A204.1 (cell line): ENCODE results near the gene REEP6.
"Not testable (repeated sequence)": the region's sequence is repeated elsewhere in the genome, so short reads cannot be mapped to it uniquely, and the experiment has no call there.

ENCODE experiments used
- FAIRE-seq: peaks from 2 replicates; lab custom pipeline; 2012; peaks lifted over from hg19 to GRCh38; lab: Jason Lieb, UNC

Gene REEP6

GRCh38 chr19:1491849-1492170, 829 bp downstream of the REEP6 start:
- FAIRE-seq = no peak

DNA sequence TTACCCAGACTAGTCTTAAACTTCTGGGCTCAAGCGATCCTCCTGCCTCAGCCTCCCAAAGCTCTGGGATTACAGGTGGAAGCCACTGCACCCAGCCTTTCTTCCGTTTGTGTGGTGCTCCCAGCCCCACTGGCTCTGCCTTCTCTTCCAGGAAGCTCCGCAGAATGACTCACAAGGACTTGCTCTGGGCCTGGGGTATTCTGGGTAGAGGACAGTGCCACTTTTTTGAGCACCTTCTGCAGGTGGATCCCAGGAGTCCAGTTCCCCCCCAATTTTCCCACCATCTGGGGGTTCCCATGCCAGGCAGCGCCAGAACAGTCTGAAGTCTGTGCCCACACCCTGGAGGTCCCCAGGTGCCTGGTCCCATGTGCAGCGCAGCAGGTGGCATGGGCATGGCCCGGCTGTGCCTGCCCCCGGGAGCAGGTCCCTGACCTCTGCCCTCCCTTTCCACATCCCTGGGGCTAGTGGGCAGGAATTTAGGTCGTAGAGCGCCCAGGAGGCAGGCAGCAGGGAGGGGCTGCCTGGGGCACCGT, 1.6 kb downstream of the REEP6 start:
- FAIRE-seq = no peak

- FAIRE-seq = no peak
These were observed 3.3 kb downstream of the REEP6 start for GRCh38 chr19:1494115-1494815.

GRCh38 chr19:1495051-1495798, 4.2 kb downstream of the REEP6 start:
- FAIRE-seq = no peak

- no peak for FAIRE-seq
These were observed 5.1 kb downstream of the REEP6 start for GRCh38 chr19:1495799-1496713.

GRCh38 chr19:1496714-1497577, 6.0 kb downstream of the REEP6 start:
- no peak for FAIRE-seq

DNA sequence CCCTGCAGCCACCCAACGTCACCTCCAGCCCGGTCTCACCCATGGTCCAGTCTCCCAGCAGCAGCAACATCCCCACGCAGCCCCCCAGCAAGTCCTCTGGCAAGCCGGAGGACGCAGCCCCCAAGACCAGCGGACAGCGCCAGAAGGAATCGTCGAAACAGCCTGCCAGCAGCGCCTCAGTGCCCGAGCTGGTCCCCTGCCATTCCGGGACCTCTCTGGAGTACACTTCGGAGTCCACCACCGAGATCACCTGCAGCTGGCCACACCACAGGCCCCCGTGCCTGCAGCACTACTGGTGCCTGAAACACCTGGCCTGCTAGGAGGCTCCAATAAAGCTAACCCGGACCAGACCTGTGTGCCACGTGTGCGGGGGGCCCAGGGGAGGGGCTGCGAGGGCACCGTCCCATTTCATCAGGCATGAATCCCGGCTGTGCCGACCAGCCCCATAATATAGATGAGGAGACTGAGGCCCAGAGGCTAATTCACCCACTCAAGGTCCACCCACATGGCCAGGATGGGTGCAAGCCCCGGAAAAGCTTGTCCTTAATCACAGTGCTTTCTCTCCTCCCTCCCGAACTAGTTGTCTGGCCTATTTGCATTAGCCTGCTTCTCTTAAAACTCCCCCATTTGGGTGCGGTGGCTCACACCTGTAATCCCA, 6.7 kb downstream of the REEP6 start:
- FAIRE-seq = no peak

DNA sequence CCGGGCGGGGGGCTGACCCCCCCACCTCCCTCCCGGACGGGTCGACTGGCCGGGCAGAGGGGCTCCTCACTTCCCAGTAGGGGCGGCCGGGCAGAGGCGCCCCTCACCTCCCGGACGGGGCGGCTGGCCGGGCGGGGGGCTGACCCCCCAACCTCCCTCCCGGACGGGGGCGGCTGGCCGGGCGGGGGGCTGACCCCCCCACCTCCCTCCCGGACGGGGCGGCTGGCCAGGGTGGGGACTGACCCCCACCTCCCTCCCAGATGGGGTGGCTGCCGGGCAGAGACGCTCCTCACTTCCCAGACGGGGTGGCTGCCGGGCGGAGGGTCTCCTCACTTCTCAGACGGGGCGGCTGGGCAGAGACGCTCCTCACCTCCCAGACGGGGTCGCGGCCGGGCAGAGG, 8.2 kb downstream of the REEP6 start:
- not testable (repeated sequence) for FAIRE-seq

GRCh38 chr19:1501200-1501595, 10.2 kb downstream of the REEP6 start:
- no peak for FAIRE-seq

GRCh38 chr19:1502433-1503088, 11.6 kb downstream of the REEP6 start:
- no peak for FAIRE-seq

GRCh38 chr19:1503089-1503924, 12.3 kb downstream of the REEP6 start:
- no peak for FAIRE-seq

DNA sequence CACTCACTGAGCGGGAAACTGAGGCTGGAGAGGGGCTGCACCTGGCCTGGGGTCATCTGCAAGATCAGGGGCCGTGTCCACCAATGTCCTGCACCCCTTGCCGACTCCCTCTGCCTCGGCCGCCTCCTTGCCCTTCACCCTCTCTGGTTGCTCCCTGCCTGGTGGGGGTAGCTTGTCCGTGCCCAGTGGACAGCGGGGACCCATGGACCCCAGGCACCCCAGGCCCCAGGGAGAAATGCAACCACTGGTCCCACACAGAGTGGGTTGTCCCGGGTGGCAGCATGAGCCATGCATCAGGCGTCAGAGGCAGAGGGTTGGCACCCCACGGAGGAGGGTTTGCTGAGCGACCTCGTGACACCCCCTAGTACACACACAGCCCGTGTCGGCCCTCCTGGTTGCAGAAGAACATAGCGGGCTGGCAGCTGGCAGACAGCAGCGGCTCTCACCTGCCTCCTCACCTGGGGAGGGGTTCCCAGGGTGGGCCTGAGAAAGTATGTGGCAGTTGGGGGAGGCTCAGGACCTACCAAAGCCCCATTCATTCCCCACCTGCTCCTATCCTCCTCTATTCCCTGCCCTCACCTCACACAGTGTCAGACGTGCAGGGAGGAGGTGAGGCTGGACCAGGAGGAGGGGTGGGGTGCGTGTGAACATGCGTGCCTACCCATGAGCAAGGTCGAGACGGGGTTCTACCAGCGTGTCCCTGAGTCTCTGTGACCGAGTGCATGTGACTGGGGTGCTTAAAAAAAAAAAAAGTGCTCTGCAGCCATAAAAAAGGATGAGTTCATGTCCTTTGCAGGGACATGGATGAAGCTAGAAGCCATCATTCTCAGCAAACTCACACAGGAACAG, 13.2 kb downstream of the REEP6 start:
- FAIRE-seq = no peak

DNA sequence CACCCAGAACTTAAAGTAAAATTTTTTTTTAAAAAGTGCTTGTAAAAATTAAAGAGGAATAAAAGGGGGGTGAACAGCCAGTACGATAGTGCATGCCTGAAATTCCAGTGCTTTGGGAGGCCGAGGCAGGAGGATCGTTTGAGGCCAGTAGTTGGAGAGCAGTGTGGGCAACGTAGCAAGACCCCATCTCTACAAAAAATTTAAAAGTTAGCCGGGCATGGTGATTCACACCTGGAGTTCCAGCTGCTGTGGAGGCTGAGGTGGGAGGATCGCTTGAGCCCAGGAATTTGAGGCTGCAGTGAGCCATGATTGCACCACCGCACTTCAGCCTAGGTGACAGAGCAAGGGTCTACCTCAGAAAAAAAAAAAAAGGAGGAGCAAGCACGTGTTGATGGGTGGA, 14.0 kb downstream of the REEP6 start:
- FAIRE-seq = no peak

DNA sequence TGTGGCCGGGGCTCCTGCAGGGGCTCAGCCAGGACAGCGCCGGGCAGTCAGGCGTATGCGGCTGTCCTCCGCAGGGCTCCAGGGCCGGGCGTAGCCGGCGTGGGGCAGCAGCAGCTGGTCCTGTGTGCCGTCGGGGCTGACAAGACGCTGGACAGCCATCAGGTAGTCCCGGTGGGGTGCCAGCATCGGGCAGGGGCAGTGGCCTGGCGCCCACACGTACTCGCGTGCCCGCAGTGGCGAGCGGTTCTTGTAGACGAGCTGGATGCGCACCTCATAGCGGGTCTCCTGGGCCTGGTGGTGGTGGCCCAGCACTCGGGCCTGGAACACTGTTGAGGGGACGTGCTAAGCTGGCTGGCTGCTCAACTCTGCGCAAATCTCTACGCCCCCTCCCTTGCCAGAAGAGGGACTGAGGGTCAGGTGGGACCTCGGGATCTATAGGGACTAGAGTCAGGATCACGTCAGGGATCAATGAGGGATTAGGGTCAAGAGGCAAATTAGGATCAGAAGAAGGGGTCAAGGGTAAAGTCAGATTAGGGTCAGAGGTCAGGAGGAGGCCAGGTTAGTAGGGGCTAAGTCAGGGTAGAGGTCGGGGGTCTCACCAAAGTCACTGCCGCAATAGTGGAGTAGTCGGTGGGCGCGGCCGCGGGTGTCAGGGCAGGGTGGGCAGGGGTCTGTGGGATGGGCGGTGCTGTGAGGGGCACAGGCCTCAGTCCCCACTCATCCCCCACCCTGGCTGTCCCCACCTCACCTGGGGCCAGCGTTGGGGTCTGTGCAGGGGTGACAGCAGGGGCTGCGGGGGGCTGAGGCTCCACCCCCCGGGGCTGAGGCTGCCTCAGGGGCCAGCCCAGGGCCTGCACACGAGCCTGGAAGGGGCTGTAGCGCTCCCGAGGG, 15.3 kb downstream of the REEP6 start:
- FAIRE-seq = no peak

GRCh38 chr19:1507192-1507660, 16.2 kb downstream of the REEP6 start:
- FAIRE-seq = no peak

DNA sequence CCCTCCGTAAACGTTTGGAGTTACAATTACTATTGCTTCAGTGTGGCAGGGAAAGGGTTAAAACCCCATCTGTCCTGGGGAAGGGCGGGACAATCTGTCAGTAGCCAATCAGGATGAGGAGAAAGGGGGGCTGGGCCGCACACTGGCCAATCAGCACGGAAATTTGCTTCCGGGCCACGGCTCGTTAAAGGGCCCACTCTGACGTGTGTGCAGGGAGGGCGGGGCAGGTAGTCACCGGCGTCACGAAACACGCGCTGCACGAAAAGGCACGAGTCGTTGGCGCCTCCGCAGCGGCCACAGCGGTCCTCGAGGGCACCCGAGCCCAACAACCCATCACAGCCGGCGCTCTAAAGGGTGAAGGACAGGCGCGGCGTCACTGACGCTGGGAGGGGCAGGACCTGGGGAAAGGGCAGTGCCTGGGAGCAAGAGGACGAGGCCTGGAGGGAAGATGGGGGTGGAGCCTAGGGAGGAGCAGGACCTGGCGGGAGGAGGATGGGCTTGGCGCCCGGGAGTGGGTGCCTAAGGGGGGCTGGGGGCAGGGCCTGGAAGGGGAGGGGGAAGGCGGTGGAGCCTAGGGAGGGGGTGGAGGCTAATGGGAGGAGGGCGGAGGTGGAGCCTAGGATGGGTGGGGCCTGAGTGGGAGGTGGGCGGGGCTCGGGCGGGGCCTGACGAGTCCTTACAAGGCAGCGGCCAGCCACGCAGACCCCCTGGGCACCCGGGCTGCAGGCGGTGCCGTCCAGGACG, 17.0 kb downstream of the REEP6 start:
- FAIRE-seq = no peak

DNA sequence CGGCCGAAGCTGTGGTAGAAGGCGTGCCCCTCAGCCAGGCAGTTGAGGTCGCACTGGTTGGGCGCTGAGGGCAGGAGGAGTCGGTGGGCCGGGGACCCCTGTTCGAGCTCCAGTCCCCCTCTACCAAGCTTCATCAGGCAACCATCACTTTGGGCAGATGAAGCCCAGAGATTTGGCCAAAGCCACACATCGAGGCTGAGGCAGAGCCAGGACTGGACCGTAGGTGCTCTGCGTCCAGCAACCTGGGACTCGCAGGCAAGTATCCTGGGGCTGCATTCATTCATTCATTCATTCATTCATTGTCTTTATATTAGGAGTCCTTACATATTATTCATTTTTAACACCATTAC, 17.5 kb downstream of the REEP6 start:
- FAIRE-seq = no peak
